Measurements from ENCODE around the gene AOX1.
"Not testable (repeated sequence)": the region's sequence is repeated elsewhere in the genome, so short reads cannot be mapped to it uniquely, and the experiment has no call there.

The AOX1 gene

DNA sequence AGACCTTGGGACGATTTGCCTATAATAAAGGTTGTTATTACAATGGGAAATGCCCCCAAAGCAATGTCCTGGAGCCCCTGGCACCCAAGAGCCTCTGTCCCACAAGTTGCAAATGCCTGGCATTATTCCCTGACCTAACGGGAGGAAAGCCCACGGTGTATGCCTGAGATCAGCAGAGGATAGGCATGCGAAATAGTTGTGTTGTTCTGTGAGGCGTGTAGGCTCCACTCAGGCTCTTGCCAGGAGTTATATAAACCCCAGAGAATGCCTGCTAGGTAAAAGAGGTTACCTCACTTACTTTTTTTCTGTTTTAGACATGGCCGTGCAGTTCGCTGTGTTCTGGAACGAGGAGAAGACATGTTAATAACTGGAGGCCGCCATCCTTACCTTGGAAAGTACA is 52.1 kb downstream of the AOX1 start:
- no peak overlapping the region for H2AFZ ChIP-seq (ENCODE audit: low read length)

DNA sequence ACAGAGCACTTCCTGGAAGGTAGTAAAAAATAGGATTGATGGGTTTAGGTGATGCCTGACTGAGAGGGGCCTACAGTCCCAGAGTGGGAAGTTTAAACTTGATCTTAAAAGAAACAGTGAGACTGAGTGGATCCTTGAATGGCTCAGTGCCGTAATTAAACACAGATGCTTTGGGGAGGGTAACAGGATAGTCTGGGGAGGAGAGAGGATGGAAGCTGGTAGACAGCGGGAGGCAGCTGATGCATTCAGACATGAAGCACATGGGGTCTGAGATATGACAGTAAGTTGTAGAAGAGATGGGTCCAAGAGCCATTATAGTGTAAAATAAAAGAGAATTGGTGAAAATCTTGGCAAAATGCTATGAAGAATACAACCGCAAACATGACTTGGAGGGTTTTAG is 54.4 kb downstream of the AOX1 start:
- no peaks in the 10 kb centered on the region for H3K9me2 ChIP-seq (replicated peaks; ENCODE audit: insufficient read depth, low read length)
- H3K4me3 ChIP-seq (ENCODE audit: low read length) = no peak overlapping the region
- H3K27me3 ChIP-seq (replicated peaks; ENCODE audit: insufficient read depth, low read length) = no peaks in the 10 kb centered on the region
- no peaks in the 10 kb centered on the region for H4K20me1 ChIP-seq (ENCODE audit: insufficient read depth, low read length)
- H3K36me3 ChIP-seq (replicated peaks; ENCODE audit: insufficient read depth, low read length) = no peaks in the 10 kb centered on the region
- H3K4me2 ChIP-seq (ENCODE audit: low read depth, low read length) = no peak overlapping the region
- no peaks in the 10 kb centered on the region for H3F3A ChIP-seq (ENCODE audit: insufficient read depth, low read length)
- DNase-seq = no peak
- H3K79me2 ChIP-seq (ENCODE audit: low read length) = no peaks in the 10 kb centered on the region
- H3K9ac ChIP-seq (ENCODE audit: low read length) = no peak overlapping the region
- H2AFZ ChIP-seq (ENCODE audit: low read length) = no peak overlapping the region
- no peak for TF ChIP-seq EZH2phosphoT487 (IDR thresholded peaks at IDR 0.05; ENCODE audit: low read length)
- TF ChIP-seq EZH2 (optimal IDR thresholded peaks at IDR 0.05; ENCODE audit: low read depth, low read length) = no peak
- TF ChIP-seq, protein P1, sequence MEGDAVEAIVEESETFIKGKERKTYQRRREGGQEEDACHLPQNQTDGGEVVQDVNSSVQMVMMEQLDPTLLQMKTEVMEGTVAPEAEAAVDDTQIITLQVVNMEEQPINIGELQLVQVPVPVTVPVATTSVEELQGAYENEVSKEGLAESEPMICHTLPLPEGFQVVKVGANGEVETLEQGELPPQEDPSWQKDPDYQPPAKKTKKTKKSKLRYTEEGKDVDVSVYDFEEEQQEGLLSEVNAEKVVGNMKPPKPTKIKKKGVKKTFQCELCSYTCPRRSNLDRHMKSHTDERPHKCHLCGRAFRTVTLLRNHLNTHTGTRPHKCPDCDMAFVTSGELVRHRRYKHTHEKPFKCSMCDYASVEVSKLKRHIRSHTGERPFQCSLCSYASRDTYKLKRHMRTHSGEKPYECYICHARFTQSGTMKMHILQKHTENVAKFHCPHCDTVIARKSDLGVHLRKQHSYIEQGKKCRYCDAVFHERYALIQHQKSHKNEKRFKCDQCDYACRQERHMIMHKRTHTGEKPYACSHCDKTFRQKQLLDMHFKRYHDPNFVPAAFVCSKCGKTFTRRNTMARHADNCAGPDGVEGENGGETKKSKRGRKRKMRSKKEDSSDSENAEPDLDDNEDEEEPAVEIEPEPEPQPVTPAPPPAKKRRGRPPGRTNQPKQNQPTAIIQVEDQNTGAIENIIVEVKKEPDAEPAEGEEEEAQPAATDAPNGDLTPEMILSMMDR (IDR thresholded peaks at IDR 0.05; ENCODE audit: low read length) = no peak
- H3K27ac ChIP-seq (ENCODE audit: low read length) = no peak overlapping the region
- H3K4me1 ChIP-seq (ENCODE audit: low read length) = no peaks in the 10 kb centered on the region
- H3K9me3 ChIP-seq (replicated peaks; ENCODE audit: insufficient read depth, low read length) = no peaks in the 10 kb centered on the region

More for the DNA sequence above, 52.1 kb downstream of the AOX1 start:
- no peak overlapping the region for H3K4me3 ChIP-seq (ENCODE audit: low read length)
- no peaks in the 10 kb centered on the region for H3K4me1 ChIP-seq (ENCODE audit: low read length)
- TF ChIP-seq, protein P1 (IDR thresholded peaks at IDR 0.05; ENCODE audit: low read length) = no peak
- TF ChIP-seq EZH2phosphoT487 (IDR thresholded peaks at IDR 0.05; ENCODE audit: low read length) (no peak), EZH2 (optimal IDR thresholded peaks at IDR 0.05; ENCODE audit: low read depth, low read length) (no peak)
- no peaks in the 10 kb centered on the region for H3K9me3 ChIP-seq (replicated peaks; ENCODE audit: insufficient read depth, low read length)
- H3K27ac ChIP-seq (ENCODE audit: low read length) = no peak overlapping the region
- H3K9me2 ChIP-seq (replicated peaks; ENCODE audit: insufficient read depth, low read length) = no peaks in the 10 kb centered on the region
- H3K4me2 ChIP-seq (ENCODE audit: low read depth, low read length) = no peak overlapping the region
- H3K27me3 ChIP-seq (replicated peaks; ENCODE audit: insufficient read depth, low read length) = no peaks in the 10 kb centered on the region
- H3K9ac ChIP-seq (ENCODE audit: low read length) = no peak overlapping the region
- DNase-seq = no peak
- H4K20me1 ChIP-seq (ENCODE audit: insufficient read depth, low read length) = no peaks in the 10 kb centered on the region
- H3K36me3 ChIP-seq (replicated peaks; ENCODE audit: insufficient read depth, low read length) = no peaks in the 10 kb centered on the region
- H3K79me2 ChIP-seq (ENCODE audit: low read length) = no peaks in the 10 kb centered on the region
- H3F3A ChIP-seq (ENCODE audit: insufficient read depth, low read length) = no peaks in the 10 kb centered on the region

DNA sequence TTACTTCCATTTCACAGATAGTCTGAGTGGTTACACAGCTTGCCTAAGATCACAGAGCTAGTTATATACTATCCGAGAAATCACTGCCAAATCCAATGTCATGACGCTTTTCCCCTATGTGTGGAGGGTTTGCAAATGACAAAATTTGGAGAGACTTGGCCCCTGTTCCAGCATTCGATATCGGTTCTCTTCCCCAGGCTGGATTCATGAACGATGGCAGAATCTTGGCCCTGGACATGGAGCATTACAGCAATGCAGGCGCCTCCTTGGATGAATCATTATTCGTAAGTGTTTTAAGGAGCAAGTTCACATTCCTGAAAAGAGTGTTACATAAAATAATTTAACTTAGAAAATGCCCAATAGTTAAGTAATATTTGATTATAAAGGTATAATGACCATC is 55.1 kb downstream of the AOX1 start:
- TF ChIP-seq, protein P1 (IDR thresholded peaks at IDR 0.05; ENCODE audit: low read length) = no peak
- TF ChIP-seq EZH2 (optimal IDR thresholded peaks at IDR 0.05; ENCODE audit: low read depth, low read length) (no peak), EZH2phosphoT487 (IDR thresholded peaks at IDR 0.05; ENCODE audit: low read length) (no peak)

DNA sequence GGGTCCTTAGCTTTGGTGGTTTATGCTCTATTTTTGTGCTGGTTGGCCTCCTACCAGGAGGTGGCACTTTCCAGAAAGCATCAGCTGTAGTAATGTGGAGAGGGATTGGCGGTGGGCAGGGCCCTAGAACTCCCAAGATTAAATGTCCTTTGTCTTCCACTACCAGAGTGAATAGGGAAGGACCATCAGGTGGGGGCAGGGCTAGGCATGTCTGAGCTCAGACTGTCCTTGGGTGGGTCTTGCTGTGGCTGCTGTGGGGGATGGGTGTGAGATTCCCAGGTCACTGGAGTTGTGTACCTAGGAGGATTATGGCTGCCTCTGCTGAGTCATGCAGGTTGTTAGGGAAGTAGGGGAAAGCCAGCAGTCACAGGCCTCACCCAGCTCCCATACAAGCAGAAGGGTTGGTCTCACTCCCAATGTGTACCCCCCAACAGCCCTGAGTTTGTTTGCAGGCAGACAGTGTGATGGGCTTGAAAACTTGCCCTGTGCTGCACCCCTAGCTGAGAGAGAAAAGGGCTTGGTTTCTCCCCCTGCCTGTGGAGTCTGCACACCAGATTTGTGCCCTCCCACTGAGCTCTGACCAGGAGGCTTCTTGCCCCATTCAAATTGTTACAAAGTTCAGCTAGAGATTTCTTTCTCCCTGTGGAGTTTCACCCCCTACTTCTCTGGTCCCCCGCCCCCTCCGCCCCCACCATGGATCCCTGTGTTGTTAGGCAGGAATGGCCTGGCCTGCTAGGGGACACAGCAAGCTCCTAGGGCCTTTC is 62.9 kb downstream of the AOX1 start:
- not testable (repeated sequence) for H3K27ac ChIP-seq (ENCODE audit: low read length); H3K4me1 ChIP-seq (ENCODE audit: low read length); H4K20me1 ChIP-seq (ENCODE audit: insufficient read depth, low read length); DNase-seq; H3K9me2 ChIP-seq (replicated peaks; ENCODE audit: insufficient read depth, low read length); H3K4me3 ChIP-seq (ENCODE audit: low read length); H3K4me2 ChIP-seq (ENCODE audit: low read depth, low read length); H3F3A ChIP-seq (ENCODE audit: insufficient read depth, low read length); H3K9ac ChIP-seq (ENCODE audit: low read length); H3K79me2 ChIP-seq (ENCODE audit: low read length); H2AFZ ChIP-seq (ENCODE audit: low read length); H3K9me3 ChIP-seq (replicated peaks; ENCODE audit: insufficient read depth, low read length); H3K36me3 ChIP-seq (replicated peaks; ENCODE audit: insufficient read depth, low read length); H3K27me3 ChIP-seq (replicated peaks; ENCODE audit: insufficient read depth, low read length)

More for the DNA sequence above, 55.1 kb downstream of the AOX1 start:
- Histone ChIP-seq H3K27me3 (replicated peaks; ENCODE audit: insufficient read depth, low read length) (no peaks in the 10 kb centered on the region), H4K20me1 (ENCODE audit: insufficient read depth, low read length) (no peaks in the 10 kb centered on the region), H3F3A (ENCODE audit: insufficient read depth, low read length) (no peaks in the 10 kb centered on the region), H3K9me3 (replicated peaks; ENCODE audit: insufficient read depth, low read length) (no peaks in the 10 kb centered on the region), H3K36me3 (replicated peaks; ENCODE audit: insufficient read depth, low read length) (no peaks in the 10 kb centered on the region), H3K4me2 (ENCODE audit: low read depth, low read length) (no peak overlapping the region), H3K9me2 (replicated peaks; ENCODE audit: insufficient read depth, low read length) (no peaks in the 10 kb centered on the region), H2AFZ (ENCODE audit: low read length) (no peak overlapping the region), H3K4me3 (ENCODE audit: low read length) (no peak overlapping the region), H3K27ac (ENCODE audit: low read length) (no peak overlapping the region), H3K4me1 (ENCODE audit: low read length) (no peaks in the 10 kb centered on the region), H3K9ac (ENCODE audit: low read length) (no peak overlapping the region), H3K79me2 (ENCODE audit: low read length) (no peaks in the 10 kb centered on the region)
- no peak for DNase-seq

Data from MM.1S (cell line).